ENCODE data around the gene WNK4. TPM values are rescaled to one million over a fixed set of nuclear protein-coding genes. Genes with fewer than 3 reads are reported as not detected.

Gene WNK4
- polyA plus RNA-seq, 3 donors = not detected

DNA sequence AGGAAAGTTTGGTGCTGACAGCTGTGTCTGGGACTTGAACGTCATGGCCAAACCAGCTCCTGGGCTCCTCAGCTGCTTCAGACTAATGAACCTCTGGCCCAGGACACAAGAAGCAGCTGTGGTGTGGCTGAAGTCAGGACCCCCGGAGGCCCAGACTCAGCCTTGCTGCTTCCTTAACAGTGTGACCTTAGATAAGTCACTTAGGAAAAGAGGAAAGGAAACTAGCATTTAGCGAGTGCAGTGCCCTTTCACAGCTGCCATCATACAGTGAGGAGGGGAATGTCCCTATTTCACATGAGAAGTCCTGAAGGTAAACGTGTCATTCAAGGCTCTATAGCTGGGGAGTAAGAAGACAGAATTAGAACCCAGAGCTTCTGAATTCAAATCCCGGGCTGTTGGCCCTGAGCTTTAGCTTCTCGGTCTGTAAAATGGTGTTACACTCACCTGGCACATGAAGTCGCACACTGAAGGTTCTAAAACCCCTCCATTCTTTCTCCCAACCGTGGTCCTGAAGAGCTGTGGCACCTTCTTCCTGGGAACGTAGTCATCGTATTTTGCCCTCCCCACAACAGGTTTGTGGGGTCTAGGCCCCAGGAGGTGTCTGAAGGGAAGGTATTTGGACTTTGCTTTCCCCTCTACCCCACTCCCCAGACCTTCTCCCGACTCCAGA lies 20.3 kb upstream of the WNK4 start:
- TF ChIP-seq, protein P1, sequence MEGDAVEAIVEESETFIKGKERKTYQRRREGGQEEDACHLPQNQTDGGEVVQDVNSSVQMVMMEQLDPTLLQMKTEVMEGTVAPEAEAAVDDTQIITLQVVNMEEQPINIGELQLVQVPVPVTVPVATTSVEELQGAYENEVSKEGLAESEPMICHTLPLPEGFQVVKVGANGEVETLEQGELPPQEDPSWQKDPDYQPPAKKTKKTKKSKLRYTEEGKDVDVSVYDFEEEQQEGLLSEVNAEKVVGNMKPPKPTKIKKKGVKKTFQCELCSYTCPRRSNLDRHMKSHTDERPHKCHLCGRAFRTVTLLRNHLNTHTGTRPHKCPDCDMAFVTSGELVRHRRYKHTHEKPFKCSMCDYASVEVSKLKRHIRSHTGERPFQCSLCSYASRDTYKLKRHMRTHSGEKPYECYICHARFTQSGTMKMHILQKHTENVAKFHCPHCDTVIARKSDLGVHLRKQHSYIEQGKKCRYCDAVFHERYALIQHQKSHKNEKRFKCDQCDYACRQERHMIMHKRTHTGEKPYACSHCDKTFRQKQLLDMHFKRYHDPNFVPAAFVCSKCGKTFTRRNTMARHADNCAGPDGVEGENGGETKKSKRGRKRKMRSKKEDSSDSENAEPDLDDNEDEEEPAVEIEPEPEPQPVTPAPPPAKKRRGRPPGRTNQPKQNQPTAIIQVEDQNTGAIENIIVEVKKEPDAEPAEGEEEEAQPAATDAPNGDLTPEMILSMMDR (IDR thresholded peaks at IDR 0.05) = no peak
- peaks cover 5 to 9% of the 10 kb centered on the region in 2 donors for H3K9me3 ChIP-seq (replicated peaks in 1 of 2; ENCODE audit: control insufficient read depth in 1 of 2, insufficient read depth in 1 of 2, low read length in 2 of 2)
- H3K27ac ChIP-seq (ENCODE audit: low read depth in 1 of 2, low read length in 2 of 2) = no peak overlapping the region
- Mint-ChIP-seq H3K9me3 (peaks cover 0 to 9% (median 3%) of the 10 kb centered on the region in 7 donors), H3K27me3 (ENCODE audit: low read depth in 3 of 3) (peaks cover 46 to 70% (median 54%) of the 10 kb centered on the region in 3 donors), H3K36me3 (peaks cover 0 to 6% of the 10 kb centered on the region in 2 donors), H3K4me3 (peak overlapping the region in 1 of 2 donors; percentile 70), H3K27ac (peak overlapping the region in 2 of 7 donors; percentile 8 to 38), H3K4me1 (peaks cover 18% of the 10 kb centered on the region)
- intact Hi-C loops (cut with micrococcal nuclease) = no loop called here
- H4K20me1 ChIP-seq (ENCODE audit: insufficient read depth, low read length) = no peaks in the 10 kb centered on the region
- H3K79me2 ChIP-seq (ENCODE audit: insufficient read depth, low read length) = no peaks in the 10 kb centered on the region
- H3K36me3 ChIP-seq (replicated peaks in 1 of 2; ENCODE audit: control insufficient read depth in 1 of 2, insufficient read depth in 2 of 2, low read length in 2 of 2) = no peaks in the 10 kb centered on the region
- no peak overlapping the region for H3K9ac ChIP-seq (ENCODE audit: insufficient read depth, low read length, poor library complexity, severe bottlenecking)
- H3K27me3 ChIP-seq (ENCODE audit: control insufficient read depth in 2 of 2, insufficient read depth in 2 of 2, low read length in 2 of 2) = peaks cover 30 to 39% of the 10 kb centered on the region in 2 donors
- peak overlapping the region in 1 of 3 experiments; percentile 59 for H3K4me3 ChIP-seq (replicated peaks in 1 of 3; ENCODE audit: low read depth in 2 of 3, low read length in 3 of 3)
- DNase-seq = peak; percentile 55 to 85 (median 62)
- H3K4me1 ChIP-seq (ENCODE audit: control insufficient read depth in 1 of 2, insufficient read depth in 2 of 2, low read length in 2 of 2) = peaks cover 21% of the 10 kb centered on the region in 2 donors
- peak overlapping the region; percentile 57 for H3K4me2 ChIP-seq (replicated peaks; ENCODE audit: extremely low read depth, low read length, poor library complexity, severe bottlenecking)
- H2AFZ ChIP-seq (ENCODE audit: insufficient read depth, low read depth, low read length, poor library complexity, severe bottlenecking) = no peak overlapping the region
- WGBS (ENCODE audit: insufficient coverage) = 52% methylated on average over 5 of the region's 11 CpGs

DNA sequence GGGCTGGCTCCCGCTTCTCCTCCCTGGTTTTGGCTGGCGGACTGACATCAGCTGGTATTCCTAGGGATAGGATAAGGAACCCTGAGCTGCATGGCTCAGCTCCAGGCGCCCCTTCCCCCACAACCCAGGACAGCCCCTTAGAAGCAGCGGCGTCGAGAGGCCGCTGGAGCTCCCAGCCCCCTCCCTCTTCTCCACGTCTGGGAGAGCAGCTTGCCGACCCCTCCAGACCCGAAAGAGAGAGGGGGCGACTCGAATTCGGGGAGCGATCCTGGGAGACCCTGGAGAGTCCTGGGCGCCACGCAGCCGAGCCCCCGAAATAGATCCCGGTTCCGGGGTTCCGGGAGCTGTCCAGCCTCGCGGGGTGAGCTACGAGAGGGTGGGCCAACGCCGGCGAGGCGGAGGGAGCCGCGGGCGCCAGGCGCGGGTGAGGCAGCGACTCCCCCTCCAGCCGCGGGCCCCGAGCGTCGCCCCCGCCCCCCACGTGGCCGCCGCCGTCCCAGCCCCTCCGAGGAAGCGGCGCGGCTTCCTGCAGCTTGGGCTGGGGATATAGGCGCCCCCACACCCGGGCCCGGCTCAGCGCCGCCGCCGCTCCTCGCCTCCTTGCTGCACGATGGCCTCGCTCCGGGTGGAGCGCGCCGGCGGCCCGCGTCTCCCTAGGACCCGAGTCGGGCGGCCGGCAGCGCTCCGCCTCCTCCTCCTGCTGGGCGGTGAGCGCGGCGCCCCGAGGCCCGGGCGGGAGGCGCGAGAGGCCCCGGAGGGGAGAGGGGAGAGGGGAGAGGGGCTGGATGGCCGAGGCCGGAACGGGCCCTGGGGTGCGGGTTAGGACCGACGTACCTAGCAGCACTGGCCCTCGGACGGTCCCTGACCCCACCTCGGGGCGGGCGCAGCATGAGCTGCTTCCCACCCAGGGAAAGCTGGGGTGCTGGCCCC lies 19.5 kb upstream of the WNK4 start, which contains the start of gene RAMP2:
TSS of gene RAMP2 (plus strand) at position 576 of the 930 bp plus-strand sequence. CDS start at position 611, 35 bp downstream.
- TF ChIP-seq, protein P1 (IDR thresholded peaks at IDR 0.05) = no peak
- H3K36me3 ChIP-seq (replicated peaks in 1 of 2; ENCODE audit: control insufficient read depth in 1 of 2, insufficient read depth in 2 of 2, low read length in 2 of 2) = no peaks in the 10 kb centered on the region
- no peaks in the 10 kb centered on the region for H4K20me1 ChIP-seq (ENCODE audit: insufficient read depth, low read length)
- peaks cover 30 to 39% of the 10 kb centered on the region in 2 donors for H3K27me3 ChIP-seq (ENCODE audit: control insufficient read depth in 2 of 2, insufficient read depth in 2 of 2, low read length in 2 of 2)
- DNase-seq = no peak
- peaks cover 21% of the 10 kb centered on the region in 2 donors for H3K4me1 ChIP-seq (ENCODE audit: control insufficient read depth in 1 of 2, insufficient read depth in 2 of 2, low read length in 2 of 2)
- peak within 1 kb of the TSS in 1 of 2 donors; percentile 78 for H3K4me3 Mint-ChIP-seq
- H3K27ac ChIP-seq (ENCODE audit: low read depth in 1 of 2, low read length in 2 of 2) = no peak within 1 kb of the TSS
- peaks cover 0 to 9% (median 3%) of the 10 kb centered on the region in 7 donors for H3K9me3 Mint-ChIP-seq
- peak within 1 kb of the TSS; percentile 57 for H3K4me2 ChIP-seq (replicated peaks; ENCODE audit: extremely low read depth, low read length, poor library complexity, severe bottlenecking)
- no peaks in the 10 kb centered on the region for H3K79me2 ChIP-seq (ENCODE audit: insufficient read depth, low read length)
- peak within 1 kb of the TSS in 1 of 3 experiments; percentile 59 for H3K4me3 ChIP-seq (replicated peaks in 1 of 3; ENCODE audit: low read depth in 2 of 3, low read length in 3 of 3)
- WGBS (ENCODE audit: insufficient coverage) = 3% methylated on average over 83 of the region's 92 CpGs
- peaks cover 18% of the 10 kb centered on the region for H3K4me1 Mint-ChIP-seq
- H3K9ac ChIP-seq (ENCODE audit: insufficient read depth, low read length, poor library complexity, severe bottlenecking) = no peak within 1 kb of the TSS
- H3K36me3 Mint-ChIP-seq = peaks cover 0 to 6% of the 10 kb centered on the region in 2 donors
- peak within 1 kb of the TSS; percentile 53 for H2AFZ ChIP-seq (ENCODE audit: insufficient read depth, low read depth, low read length, poor library complexity, severe bottlenecking)
- peak within 1 kb of the TSS in 1 of 7 donors; percentile 8 for H3K27ac Mint-ChIP-seq
- peaks cover 46 to 63% (median 50%) of the 10 kb centered on the region in 3 donors for H3K27me3 Mint-ChIP-seq (ENCODE audit: low read depth in 3 of 3)
- peaks cover 5 to 9% of the 10 kb centered on the region in 2 donors for H3K9me3 ChIP-seq (replicated peaks in 1 of 2; ENCODE audit: control insufficient read depth in 1 of 2, insufficient read depth in 1 of 2, low read length in 2 of 2)
- intact Hi-C loops (cut with micrococcal nuclease) = no loop called here

Data from CD14-positive monocyte (primary cell).